Left cardiac atrium (tissue), 4 donors: Measurements from ENCODE around the gene CAPN2. TPM values are rescaled to one million over a fixed set of nuclear protein-coding genes. Genes with fewer than 3 reads are reported as not detected.

Source experiments
- ATAC-seq, 2 donors: fragments of 200-7000 bp; cut with Tn5 transposase; one replicate each; pipeline ENCODE4 v1.9.1; 2020; ENCODE audit warnings: mild to moderate bottlenecking in 2 of 2, moderate library complexity in 2 of 2
- DNase-seq: peaks from one replicate; pipeline ENCODE4 v3.0.0-alpha.2; 2020
- intact Hi-C, 2 donors: fragments of 100-400 bp; cut with DNase I; formaldehyde crosslinking; loops; one replicate each; pipeline versions ENCODE4 v1.14.1 to v1.15.1; 2022 to 2023
- total RNA-seq, 2 donors: library from RNA; stranded (reverse); fragmentation: NEBNext Ultra II Directional; extraction: Animal tissue kit (Norgen Biotek cat#: 25700); gene quantifications; one replicate each; pipeline ENCODE4 v1.2.1, GENCODE V29; 2021
- donor health status: DM: no; HTN: yes; CAD: no.
- donor health status: DM: no; HTN: yes; CAD: no; lungs with severe emphysema.
- donor health status: DM: yes; HTN: yes; CAD: no.
- donor health status: Dilated cardiomyopathy.

Gene CAPN2
- total RNA-seq, 2 donors from 2014 or later = 89.1 to 107 TPM

DNA sequence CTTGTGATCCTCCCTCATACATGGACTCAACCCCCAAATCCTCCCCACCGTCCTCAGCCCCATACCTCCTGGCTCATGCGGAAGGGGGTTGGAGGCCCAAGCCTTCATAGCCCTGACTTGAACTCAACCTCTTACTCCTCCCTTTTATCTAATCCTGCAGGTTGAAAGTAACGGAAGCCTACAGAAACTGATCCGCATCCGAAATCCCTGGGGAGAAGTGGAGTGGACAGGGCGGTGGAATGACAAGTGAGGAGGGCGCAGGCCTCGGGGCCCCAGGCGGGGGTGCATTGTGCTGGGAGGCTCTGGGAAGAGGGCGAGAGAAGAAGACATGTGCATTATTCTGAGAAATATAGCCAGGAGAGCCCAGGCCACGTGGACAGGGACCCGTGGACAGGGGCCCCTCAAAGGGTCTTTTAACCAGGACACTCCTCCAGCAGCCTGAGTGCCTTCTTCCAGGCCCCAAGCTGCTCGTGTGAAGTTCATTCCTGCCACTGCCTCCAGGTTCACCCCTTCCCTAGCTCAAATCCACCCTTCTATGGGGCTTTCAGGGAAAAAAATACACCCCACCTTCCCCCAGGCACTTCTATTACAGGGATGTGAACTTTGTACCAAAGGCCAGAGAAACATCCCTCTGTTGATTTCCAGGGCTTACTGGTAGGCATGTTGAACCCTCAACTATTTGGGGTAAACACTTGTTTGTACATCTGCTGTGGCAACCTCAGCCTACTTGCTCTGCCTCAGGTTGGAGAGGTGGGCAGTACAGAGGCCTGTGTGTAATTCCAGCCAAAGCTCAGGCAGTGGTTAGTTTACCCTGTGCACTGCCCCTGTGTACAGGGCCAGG lies 38.6 kb downstream of the CAPN2 start:
- DNase-seq (no peak), ATAC-seq (no peak)
- intact Hi-C loops = no loop called here

DNA sequence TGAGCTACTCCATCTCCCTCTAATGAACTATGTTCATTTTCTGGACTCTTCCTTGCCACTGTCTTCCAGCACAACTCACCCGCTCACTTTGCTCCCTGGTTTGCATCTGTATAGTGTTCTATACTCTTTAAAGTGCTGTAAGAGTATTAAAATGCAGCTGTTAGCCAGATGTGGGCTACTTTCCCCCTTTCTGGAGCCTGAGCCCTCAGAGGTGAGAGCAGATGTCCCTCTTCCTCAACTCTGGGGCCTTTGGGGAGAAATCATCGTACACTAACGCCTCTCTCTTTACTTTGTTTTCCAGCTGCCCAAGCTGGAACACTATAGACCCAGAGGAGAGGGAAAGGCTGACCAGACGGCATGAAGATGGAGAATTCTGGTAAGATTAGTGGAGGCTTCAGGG lies 39.4 kb downstream of the CAPN2 start:
- DNase-seq (no peak), ATAC-seq (no peak)
- intact Hi-C loops = no loop called here

DNA sequence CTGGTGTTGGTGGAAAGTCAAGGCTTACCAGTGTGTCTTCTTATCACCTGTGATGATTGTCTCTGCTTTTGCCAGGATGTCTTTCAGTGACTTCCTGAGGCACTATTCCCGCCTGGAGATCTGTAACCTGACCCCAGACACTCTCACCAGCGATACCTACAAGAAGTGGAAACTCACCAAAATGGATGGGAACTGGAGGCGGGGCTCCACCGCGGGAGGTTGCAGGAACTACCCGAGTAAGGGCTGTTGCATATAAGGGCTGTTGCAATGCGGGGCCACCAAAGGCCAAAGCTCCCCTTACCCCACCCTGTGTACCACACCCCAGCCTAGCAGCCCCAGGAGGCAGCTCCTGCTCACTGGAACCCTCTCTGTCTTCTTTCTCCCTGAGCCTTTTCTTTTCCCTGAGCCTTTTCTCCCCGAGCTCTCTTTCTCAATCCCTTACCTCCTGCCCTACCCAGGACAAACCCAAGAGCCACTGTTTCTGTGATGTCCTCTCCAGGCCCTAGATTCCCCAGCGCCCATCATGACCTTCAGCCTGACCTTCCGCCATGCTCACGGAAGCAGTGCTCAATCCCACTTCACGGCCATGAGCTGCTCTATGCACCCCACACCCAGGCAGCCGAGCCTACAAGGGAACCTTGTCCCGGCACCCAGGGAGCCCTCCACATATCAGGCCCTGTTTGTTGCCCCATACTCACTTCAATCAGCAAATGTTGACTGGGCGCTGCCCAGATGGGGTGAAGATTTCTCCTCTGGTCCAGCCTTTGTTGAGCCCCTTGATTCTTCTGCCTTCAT lies 40.6 kb downstream of the CAPN2 start:
- intact Hi-C loops = no loop called here
- ATAC-seq (no peak), DNase-seq (no peak)

DNA sequence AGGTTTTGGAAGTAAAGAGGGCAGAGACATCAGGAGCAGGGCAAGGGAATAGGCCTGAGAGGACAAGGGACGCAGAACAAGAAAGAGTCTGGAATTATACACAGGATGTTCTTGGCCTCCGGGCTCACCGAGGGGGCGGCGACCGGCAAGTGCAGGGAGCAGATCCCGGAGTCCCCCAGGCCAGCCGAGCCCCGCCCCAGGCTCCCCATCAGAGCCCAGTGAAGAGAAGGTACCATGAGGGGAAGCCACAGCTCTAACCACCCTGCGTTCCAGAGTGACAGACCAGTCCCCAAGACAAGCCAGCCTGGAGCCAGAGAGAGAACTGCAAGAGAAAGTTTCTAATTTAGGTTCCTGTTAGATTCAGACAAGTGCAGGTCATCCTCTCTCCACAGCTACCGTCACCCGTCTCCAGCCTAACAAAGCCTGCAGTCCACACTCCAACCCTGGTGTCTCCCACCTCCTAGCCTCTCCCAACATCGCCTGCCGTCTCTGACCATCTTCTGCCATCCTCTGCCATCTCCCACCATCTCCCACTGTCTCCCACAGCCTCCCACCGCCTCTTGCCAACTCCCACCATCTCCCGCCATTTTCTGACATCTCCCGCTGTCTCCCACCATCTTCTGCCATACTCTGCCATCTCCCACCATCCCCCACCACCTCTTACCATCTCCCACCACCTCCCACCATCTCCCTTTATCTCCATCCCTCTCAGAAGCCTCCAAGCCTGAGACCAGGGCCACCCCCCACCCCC lies 42.5 kb downstream of the CAPN2 start:
- no peak for ATAC-seq
- intact Hi-C loops = no loop called here
- no peak for DNase-seq

DNA sequence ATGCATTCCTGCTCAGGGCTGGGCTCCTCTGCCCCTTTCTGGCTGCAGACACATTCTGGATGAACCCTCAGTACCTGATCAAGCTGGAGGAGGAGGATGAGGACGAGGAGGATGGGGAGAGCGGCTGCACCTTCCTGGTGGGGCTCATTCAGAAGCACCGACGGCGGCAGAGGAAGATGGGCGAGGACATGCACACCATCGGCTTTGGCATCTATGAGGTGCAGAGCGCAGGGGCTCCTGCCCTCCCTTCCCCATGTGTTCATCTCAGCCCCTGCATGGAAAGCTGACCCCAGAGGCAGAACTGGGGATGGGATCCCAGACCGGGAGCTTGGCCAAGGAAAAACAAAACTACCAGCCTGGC lies 43.1 kb downstream of the CAPN2 start:
- intact Hi-C loops = no loop called here
- DNase-seq (no peak), ATAC-seq (no peak)

DNA sequence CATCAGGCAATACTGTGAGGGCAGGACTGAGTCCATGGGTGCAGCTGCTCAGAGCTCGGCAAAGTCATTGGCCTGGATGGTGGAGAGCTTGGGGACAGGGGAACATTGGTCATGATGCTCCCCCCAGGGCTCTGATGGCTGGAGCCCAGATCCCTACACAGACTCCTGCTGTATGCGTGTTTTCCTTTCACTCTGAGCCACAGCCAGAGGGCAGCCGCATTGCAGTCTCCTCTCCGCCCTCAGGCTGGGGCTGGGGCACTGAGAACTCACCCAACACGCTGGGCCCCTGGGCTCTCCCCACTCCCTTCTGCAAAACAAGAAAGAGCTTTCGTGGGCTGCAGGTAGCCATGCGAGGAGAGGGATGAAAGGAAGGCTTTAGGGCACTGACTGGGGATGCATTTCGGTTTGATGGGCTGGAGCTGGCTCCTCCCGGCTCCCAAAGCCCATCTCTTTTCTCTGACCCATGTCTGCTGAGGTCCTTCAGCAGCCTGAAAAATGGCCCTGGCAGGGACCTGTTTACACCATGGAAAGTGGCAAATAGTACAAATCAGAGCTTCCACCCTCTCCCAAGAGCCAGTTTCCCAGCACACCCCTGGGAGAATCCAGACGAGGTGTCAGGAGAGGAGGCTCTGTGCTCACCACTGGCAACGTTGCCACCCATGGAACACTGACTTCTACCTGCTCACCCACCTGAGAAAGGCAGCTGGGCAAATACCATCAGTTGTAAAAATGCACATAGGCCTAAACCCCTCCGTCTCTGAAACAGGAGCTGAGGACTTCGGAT lies 43.8 kb downstream of the CAPN2 start:
- no peak for ATAC-seq
- DNase-seq = no peak
- intact Hi-C loops = no loop called here

DNA sequence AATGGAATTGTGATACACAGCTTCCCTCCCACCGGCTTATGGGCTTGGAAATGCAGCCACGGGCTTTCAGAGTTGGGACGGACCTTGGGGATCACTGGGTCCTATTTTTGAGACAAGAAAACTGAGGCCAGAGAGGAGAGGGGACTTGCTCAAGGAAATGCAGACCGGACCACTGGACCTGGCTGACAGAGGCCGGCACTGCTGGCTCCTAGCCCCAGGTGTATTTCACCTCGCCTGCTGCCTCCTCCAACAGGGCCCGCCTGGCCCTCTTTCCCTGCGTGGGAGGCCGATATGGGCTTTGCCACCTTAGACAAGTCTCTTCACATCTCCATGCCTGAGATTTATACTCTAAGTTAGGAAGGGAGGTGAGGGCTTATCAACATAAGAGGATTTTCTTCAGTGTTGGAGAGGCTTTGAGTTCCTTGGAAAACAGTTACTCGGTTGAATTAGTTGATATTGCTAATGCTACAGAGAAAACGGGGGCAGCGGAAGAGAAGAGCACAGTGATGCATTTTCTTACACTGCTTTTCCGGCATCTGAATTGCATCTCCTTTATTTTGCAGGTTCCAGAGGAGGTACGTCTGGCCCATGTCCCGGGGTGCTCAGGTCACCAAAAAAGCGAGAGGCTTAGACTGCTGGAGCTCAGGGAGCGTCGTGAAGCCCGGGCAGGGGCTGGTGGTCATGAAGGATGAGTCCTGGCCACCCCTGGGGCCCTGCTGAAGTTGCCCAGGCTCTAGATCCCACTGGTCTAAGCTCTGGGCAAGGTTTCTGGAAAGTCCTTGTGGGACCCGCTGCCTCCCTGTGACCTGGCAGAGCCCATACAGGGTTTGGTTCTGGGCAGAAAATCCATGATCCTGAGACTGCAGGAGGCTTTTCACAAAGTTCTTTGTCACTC lies 44.7 kb downstream of the CAPN2 start:
- intact Hi-C loops = no loop called here
- ATAC-seq (no peak), DNase-seq (no peak)

DNA sequence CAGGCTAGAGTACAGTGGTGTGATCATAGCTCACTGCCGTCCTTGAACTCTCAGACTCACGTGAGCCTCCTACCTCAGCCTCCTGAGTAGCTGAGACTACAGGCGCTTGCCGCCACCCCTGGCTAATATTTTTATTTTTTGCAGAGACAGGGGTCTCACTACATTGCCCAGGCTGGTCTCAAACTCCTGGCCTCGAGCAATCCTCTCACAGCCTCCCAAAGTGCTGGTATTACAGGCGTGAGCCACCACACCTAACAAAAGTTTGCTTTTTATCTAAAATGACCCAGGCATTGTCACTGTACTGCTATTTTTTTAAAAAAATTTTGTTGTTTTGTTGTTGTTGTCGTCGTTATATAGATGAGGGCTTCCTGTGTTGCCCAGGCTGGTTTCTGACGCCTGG lies 46.4 kb downstream of the CAPN2 start:
- DNase-seq = no peak
- intact Hi-C loops = no loop called here
- no peak for ATAC-seq

DNA sequence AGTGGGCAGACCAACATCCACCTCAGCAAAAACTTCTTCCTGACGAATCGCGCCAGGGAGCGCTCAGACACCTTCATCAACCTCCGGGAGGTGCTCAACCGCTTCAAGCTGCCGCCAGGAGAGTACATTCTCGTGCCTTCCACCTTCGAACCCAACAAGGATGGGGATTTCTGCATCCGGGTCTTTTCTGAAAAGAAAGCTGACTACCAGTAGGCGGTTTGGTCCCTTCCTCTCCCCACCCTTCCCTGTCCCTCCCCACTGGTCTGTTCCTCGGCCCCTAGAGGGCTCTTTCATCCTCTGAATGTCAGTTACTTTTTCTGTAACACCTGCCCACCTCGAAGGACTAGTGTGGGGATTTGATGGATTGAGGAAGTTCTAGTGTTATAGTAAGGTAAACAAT lies 46.9 kb downstream of the CAPN2 start:
- intact Hi-C loops = no loop called here
- no peak for DNase-seq
- ATAC-seq = no peak

DNA sequence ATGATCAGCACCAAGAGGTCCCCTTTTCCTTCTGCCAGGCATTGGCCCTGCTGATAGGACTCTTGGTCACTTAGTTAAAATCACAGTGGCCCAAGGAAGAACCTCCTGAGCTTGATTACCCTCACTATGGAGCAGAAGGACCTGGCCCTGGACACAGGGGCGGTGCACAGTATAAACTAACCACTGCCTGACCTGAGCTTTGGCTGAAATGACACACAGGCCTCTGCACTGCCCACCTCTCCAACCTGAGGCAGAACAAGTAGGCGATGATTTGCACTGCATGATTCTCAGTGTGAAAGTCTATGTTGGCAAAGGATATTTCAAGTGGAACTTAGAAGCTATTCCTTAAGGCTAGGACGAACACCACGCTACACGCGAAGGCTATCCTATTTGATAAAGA lies 48.5 kb downstream of the CAPN2 start:
- intact Hi-C loops = no loop called here
- DNase-seq = no peak
- peak in 1 of 2 donors; percentile 5 for ATAC-seq

DNA sequence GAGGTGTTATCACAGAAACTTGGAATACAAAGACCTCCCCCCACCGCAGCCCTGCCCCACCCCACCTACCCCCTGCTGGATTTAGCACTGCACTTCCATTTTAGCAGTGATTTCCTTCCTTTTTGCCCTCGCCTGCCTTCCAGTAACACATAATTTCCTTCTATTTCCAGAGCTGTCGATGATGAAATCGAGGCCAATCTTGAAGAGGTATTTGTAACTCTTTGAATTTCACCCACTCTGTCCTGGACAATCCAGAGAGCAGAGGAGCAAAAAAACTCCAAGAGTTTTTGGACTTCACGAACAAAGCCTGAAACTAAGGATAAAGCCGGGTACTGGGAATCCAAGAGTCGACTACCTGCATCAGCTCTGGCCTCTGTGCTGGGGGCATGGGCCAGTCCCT lies 49.1 kb downstream of the CAPN2 start:
- ATAC-seq (no peak), DNase-seq (no peak)
- intact Hi-C loops = no loop called here

DNA sequence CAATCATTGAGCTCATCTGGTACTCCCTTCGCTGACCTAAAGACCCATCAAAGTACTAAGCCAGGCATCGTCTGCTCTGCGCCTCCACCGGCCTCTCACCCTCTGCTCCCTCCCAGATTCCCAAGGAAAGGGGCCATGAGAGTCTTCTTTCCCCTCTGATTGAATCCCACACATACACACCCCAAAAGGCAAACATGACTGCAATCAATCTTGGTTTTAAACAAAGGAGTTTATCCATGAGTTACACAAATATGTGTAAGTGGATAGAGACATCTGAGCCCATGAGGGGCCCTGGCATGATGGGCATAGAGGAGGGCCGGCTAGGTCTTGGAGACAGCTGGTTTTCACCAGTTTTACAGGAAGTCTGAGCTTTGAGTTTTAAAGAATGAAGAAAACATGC lies 50.9 kb downstream of the CAPN2 start:
- intact Hi-C loops = no loop called here
- ATAC-seq = no peak

DNA sequence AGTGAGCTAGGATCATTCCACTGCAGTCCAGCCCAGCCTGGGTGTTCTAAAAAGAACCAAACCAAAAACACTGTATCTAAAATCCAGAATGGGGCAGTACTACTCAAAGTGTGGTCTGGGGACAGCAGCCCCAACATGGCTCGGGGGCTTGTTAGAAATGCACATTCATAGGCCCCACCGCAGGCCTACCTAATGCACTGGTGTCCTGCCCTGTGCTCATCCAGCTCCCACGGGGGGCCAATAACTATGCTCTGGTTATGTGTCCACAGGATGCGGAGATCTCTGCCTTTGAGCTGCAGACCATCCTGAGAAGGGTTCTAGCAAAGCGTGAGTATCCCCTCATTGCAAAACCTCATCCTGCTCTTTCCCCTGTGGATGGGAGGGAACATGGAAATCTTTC lies 51.5 kb downstream of the CAPN2 start:
- intact Hi-C loops = no loop called here
- ATAC-seq (no peak), DNase-seq (no peak)

More for the DNA sequence above, 50.9 kb downstream of the CAPN2 start:
- no peak for DNase-seq

DNA sequence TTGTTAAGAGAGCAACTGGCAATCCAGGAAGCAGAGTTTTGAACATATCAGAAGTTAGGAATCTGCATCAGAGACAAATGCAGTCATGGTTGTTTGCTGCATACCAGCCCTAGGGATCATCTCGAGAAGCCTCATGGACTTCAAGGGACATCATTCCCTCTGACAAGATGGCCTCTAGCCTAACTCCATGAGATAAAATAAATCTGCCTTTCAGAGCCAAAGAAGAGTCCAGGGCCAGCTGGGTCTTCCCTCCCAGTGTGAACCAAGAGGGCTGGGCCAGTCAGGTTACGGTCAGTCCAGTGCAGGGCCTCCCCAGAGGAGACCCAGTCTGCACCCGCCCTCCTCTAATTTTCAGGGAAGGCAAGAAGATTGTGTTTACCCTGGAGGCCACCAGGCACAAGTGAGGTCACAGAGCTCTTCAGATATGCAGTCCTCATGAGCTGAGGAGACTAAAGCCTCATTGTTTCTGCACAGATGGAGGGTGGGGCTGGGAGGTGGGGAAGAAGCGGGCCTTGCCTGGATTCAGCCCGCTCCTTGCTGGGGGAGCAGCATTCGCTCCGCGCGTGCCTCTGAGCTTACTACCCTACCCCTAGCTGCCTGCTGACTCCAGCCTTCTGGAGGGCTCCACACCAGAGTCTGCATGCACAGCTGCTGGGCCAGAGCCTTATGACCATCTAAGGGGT lies 52.8 kb downstream of the CAPN2 start:
- intact Hi-C loops = no loop called here
- ATAC-seq (peak; percentile 65 to 82), DNase-seq (peak; percentile 38)

DNA sequence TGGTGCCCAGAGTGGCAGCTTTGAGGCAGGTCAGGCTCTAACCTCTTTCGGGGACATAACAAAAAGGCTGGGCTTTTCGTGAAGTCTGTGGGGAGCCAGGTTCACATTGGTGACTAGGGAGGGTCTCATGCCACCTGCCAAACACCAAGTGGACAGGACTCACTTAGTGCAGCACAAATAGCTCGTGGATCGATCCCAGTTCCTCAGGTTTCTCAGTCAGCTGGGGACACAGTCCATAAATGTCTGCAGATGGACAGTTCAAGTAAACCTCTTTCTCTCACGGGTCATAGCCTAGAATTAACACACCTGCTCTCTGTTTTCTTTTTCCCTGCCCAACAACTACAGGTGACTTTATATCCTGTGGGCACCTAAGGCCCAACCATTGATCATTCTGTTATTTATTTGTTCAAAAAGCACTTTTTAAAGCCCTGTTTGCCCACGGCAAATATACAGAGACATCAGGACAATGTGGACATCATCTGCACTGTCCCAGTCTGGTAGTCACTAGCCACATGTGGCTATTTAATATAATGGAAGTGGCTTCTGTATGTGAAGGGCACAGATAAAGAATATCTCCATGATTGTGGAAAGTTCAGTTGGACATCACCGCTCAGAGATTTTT lies 53.5 kb downstream of the CAPN2 start:
- intact Hi-C loops = no loop called here
- no peak for ATAC-seq
- no peak for DNase-seq

DNA sequence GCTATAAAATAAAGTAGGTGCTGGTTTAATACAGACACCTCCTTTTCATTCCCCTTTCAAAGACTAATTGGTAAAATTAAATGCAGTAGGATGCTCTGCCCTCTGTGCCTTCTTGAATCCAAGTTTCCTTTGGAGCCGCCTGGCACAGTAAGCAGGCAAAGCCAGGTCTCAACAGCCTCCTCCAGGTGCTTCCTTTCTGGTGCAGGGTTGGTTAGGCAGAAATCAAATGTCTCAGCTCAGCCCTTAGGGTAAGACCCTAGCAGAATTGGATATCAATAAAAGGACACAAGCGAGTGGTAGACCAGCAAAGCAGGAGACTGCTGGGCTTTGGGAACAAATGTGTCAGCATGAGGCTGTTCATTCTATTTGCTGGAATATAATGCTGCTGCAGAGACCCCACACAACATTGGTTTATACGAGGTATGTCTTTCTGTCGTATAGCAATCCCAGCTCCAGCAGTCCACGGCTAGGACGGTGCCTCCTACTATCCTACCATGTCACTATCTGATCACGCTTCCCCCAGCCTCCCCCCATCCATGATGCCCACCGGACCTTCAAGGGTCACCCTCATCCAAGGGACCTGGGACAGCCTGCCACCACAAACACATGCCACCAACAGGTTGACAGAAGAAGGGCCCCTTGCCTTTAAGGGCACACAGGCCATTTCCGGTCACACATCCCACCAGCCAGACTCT lies 58.4 kb downstream of the CAPN2 start:
- intact Hi-C loops = no loop called here
- DNase-seq = no peak
- ATAC-seq = peak in 1 of 2 donors; percentile 3

DNA sequence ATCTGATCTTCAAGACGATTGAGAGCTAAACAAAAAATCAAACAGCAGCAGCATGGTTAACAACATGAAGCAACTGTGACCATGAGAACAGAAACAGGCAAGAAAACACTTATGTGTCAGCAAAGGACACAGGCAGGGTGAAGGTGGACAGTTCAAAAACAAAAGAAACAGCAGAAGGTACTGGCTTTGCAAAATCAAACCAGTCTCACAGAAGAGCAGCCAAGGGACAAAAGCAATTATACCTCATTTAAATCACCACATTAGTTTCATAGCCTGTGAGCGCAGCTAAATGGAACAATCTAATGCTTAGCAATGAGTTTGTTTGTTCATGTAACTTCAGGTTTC lies 59.1 kb downstream of the CAPN2 start:
- DNase-seq (no peak), ATAC-seq (peak in 1 of 2 donors; percentile 6)
- intact Hi-C loops = no loop called here
